AG08396 (cell line): Measurements from ENCODE around the gene ITIH4.

Experiments used
- DNase-seq: peaks from one replicate; pipeline ENCODE4 v3.0.0; 2012; ENCODE audit warnings: low spot score, mixed read lengths

The ITIH4 gene

DNA sequence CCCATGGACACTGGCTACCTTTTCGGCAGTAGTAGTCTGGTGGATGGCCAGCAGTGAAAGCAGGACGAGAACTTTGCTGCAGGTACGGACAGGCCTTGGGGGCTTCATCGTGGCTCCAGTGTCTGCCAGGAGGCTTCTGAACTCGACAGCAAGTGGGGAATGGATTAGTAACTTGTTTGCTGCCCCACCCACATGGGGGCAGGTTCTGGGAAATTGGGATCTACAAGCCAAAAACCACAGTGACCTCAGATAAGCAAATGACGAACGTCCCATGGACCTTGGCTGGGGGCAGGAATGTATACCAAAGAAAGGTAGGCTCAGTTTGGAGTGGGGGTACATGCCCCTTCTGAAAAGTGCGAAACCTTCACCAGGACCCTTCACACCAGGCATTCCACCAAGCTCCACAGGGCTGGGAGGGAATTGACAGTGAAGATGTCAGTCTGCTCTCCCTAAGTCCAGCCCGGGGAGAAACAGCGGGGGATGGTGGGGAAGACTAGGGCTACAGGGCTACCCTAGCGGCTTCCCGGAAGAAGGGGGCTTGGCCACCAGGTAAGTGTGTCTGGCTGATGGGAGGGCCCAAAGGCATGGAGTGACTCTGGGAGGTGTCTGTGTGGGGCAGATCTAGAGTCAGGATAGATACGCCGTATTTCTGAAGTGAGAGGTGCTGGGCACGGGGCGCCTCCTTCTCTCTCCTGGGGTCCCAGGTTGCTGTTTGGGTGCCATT, at the start of gene ITIH4:
ITIH4 (minus strand) TSS at position 138 of the 724 bp plus-strand sequence; CDS start at position 108, 30 bp downstream.
- no peak for DNase-seq

GRCh38 chr3:52880047-52880446, 49.6 kb upstream of the ITIH4 start:
- no peak for DNase-seq

DNA sequence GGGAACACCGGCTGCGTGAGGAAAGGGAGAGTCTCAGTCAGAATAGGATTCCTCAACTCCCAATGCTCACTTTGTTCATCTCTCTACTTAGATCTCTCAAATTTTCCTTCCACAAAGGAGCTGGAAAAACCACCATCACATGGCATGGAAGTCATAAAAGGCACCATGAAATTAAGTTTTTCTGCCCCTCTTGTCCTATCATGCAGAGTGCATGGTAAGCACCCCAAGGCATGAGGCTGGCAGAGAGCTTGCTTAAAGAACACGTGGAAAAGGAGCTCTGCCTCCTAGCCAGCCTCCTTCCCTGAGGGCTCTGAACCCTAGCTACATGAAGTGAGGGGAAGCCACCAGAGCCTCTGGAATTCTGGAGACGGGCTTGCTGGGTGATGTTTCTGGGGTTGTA, 49.1 kb upstream of the ITIH4 start:
- no peak for DNase-seq

- DNase-seq = no peak
Observed at GRCh38 chr3:52879090-52879489, 48.6 kb upstream of the ITIH4 start.

DNA sequence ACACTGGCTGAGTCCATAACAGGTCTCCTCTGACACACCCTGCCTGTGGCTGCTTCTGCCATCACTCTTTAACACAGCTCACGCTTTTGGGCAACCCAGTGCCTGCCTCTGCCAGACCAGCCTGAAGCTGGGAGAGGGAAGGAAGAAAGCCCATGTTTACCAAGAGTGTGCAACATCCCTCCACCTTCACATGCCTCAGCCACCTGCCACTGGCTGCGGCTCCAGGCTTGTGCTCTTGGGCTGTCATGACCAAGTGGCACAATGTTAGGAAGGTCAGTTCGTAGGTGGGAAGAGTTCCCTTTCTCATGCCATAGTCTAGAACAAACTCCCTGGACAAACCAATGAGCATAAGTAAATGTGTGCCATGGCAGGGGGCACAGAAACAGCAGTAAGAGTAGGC, 46.6 kb upstream of the ITIH4 start:
- DNase-seq = no peak

DNA sequence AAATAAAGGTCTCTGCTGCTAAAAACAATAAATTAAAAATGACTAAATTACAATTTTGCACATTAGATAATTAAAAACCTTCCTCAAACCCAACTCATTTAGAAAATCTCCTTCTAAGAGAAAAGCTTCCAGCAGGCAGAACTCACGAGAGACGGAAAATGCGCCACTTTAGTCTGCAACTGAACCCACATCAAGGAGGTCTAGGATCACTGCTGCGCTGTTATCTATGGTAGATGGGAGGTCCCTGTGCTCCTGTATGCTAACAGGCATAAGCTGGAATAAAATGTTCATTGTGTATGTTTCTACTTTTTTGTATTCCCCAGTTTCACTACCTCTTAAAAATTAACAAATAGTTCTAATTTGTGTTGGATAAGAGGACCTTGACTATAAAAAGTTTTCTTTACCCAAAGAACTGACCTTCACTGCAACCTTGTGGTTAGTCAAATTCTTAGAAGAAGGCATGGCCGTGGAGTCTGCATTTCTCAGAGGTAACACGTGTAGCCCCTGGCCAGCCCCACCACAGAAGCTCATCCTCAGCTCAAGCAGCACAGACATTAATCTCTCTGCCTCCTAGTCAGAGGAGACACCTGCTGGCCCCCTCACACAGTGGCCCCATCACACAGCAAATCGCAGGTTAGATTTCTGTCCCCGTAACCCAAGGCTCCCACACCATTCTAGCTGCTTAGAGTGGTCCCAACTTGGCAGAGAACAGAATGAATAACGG, 44.6 kb upstream of the ITIH4 start:
- DNase-seq = no peak

DNA sequence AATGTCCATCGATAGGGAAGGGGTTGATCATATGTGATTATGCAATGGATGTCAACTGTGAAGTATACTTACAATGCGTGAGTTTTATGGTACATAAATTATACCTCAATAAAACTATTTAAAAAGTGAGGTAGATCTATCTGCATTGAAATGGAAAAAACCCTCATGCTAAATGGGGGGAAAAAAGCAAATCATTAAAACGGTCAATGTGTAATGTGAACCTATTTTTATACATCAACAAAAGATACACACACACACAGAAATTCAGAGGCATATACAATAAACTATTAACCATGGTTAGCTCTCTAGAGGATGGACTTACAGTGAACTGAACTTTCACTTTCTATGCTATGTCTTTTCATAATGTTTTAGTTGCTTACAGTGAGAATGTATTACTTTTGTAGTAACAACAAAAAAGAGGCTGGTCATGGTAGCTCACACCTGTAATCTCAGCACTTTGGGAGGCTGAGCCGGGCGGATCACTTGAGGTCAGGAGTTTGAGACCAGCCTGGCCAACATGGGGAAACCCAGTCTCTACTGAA, 43.8 kb upstream of the ITIH4 start:
- DNase-seq = no peak

- peak; percentile 50 for DNase-seq
Observed at GRCh38 chr3:52873433-52874159, 43.1 kb upstream of the ITIH4 start.

DNA sequence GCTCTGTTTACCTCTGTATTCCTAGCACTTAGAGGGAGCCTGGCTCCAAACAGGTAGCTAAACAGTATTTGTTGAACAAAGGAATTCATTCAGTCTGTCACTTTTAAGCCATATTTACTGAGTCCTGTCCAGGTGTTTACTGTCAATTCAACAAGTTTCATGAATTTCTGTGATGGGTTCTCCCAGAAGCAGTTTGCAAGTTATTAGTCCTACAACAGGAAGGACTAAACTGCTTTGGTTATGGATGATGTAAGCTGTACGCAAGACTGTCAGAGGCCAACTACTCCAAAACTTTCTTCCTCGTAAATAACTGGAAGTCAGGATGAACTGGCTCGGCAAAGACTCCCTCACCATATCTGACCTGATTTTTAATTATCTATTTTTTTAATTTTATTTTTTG, 41.8 kb upstream of the ITIH4 start:
- no peak for DNase-seq

DNA sequence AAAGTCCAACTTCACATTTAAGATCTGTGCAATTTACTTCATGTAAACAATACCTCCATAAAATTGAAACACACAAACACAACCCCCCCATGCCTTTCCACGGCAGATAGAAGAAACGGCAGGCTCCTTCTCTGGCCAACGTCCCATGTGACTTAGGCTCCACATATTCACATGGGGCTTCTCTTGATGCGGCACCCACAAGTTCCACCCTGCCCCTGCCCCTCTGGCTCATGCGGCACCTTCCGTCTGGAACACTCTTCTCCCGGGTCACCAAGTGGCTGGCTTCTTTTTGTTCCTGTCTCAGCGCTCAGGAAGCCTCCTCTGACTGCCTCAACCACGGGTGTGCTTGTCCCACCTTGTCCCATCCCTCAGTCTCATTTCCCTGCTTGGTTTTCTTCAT, 41.3 kb upstream of the ITIH4 start:
- no peak for DNase-seq

- no peak for DNase-seq
Observed at GRCh38 chr3:52870471-52870870, 40.0 kb upstream of the ITIH4 start.

- DNase-seq = no peak
Observed at GRCh38 chr3:52866427-52866826, 36.0 kb upstream of the ITIH4 start.

DNA sequence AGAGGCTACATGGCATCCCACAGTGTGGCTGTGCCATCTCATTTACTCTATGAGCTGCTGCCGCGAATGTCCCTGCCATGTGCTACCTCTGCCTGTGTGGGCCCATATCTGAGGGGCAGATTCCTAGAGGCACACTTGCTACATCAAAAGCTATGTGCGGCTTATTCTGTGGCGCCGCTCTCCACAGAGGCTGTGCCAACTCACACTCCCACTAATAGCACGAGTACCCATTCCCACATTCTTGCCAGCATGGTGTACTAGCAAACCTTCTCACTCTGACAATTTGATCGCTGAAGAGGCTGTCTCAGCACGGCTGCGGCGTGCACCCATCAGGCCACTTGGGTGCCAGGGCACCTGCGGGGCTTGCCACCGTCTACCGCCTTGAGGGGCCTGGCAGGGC, 35.5 kb upstream of the ITIH4 start:
- no peak for DNase-seq

GRCh38 chr3:52860424-52860768, 29.9 kb upstream of the ITIH4 start:
- no peak for DNase-seq

DNA sequence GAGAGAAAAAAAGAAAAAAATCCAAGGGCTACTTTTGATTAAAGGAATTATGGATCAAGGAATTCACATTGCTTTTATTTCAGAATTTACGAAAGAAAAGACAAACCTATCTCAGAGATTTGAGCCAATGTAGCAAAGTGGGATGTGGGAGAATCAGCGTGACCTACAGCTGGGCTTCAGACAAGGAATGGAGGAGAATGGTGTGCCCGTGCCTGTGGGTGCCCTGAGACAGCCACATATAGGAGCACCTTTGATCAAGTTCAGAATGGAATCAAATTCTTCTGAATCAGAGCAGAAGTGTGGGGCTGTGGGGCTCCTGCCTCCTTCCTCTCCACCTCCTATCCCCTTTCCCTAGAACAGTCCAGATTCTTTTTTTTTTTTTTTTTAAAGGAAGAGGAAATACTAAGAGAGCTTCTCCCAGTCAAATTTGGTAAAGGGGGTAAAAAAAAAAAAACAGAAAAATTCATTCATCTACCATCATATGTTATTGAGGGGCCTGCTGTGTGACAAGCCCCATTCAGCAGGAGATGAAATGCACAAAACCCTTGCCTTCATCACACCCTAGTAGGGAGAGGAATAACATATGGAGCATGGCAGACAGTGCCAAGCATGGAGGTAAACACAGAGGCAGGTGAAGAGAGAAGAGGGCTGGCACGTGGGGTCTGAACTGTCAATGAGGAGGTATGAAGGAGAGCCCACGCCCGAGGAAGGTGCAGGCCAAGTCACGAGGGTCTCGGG, 29.4 kb upstream of the ITIH4 start:
- no peak for DNase-seq

GRCh38 chr3:52857864-52858263, 27.4 kb upstream of the ITIH4 start:
- DNase-seq = no peak

GRCh38 chr3:52857133-52857532, 26.7 kb upstream of the ITIH4 start:
- no peak for DNase-seq

- DNase-seq = no peak
Observed at GRCh38 chr3:52856666-52857065, 26.2 kb upstream of the ITIH4 start.

DNA sequence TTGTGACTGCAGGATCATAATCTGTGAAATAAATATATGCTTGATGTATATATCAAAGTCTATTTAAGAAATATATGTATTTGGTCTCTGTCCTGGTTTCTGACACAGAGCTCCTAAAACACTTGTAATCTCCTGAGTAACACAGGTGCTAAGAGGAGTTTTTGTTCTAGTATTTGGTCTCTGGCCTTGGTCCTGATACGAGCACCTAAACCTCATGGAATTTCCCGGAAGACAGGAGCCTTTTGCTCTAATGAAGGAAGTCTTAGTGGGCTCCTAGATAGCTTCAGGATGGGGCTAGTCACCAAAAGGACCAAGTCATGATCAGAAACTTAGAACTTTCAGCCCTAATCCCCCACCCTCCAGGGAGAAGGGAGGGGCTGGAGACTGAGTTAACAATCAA, 23.5 kb upstream of the ITIH4 start:
- DNase-seq = no peak

- DNase-seq = no peak
Observed at GRCh38 chr3:52852419-52852818, 21.9 kb upstream of the ITIH4 start.

GRCh38 chr3:52851348-52851747, 20.9 kb upstream of the ITIH4 start:
- peak; percentile 55 for DNase-seq

DNA sequence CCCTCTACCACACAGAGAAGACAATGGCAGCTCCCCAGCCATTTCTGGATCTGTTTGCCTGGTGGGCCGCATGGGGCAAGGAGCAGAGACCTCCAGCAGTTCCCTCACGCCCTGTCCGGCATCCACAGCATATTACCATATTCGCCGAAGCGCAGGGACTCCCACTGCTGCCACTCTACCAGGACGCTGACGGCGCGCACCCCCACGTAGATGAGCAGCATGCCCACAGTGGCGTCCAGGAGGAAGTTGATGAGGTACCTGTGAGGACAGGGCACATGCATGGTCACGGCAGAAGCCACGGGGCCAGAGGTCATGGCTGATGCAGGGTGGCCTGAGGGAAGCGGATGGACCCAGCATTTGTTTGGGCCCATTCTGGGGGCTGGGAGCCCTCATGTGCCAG, 19.2 kb upstream of the ITIH4 start:
- DNase-seq = no peak
